H9 (cell line): ENCODE data around the gene FST. TPM values are rescaled to one million over a fixed set of nuclear protein-coding genes. Genes with fewer than 3 reads are reported as not detected.

Experiments used
- DNase-seq: peaks from one replicate; pipeline ENCODE4 v3.0.0-alpha.2; 2017
- H2AFZ ChIP-seq: one replicate; pipeline ENCODE4 v1.6.1; 2013; ENCODE audit warnings: mild to moderate bottlenecking, low read length, control low read depth, moderate library complexity
- H2AK5ac ChIP-seq: 2 replicates; pipeline ENCODE4 v1.6.1; 2013; ENCODE audit warnings: low read length, control low read depth, mixed read lengths; ENCODE audit not compliant: insufficient read length
- H2BK120ac ChIP-seq: one replicate; pipeline ENCODE4 v1.6.1; 2013; ENCODE audit warnings: low read depth, mild to moderate bottlenecking, low read length, control low read depth, inconsistent platforms; ENCODE audit not compliant: poor library complexity, severe bottlenecking
- H2BK12ac ChIP-seq: 2 replicates; pipeline ENCODE4 v1.6.1; 2013; ENCODE audit warnings: low read length, control low read depth, mixed read lengths, low read depth; ENCODE audit not compliant: insufficient read length
- H2BK15ac ChIP-seq: 2 replicates; pipeline ENCODE4 v1.6.1; 2013; ENCODE audit warnings: low read depth, low read length, control low read depth
- H2BK20ac ChIP-seq: one replicate; pipeline ENCODE4 v1.6.1; 2013; ENCODE audit warnings: low read depth, mild to moderate bottlenecking, low read length, control low read depth, inconsistent platforms; ENCODE audit not compliant: poor library complexity, severe bottlenecking
- H2BK5ac ChIP-seq: 2 replicates; pipeline ENCODE4 v1.6.1; 2013; ENCODE audit warnings: low read length, control low read depth, mixed read lengths; ENCODE audit not compliant: insufficient read length
- H3K14ac ChIP-seq: 2 replicates; pipeline ENCODE4 v1.6.1; 2013; ENCODE audit warnings: low read length, control low read depth; ENCODE audit not compliant: insufficient read depth
- H3K18ac ChIP-seq: 2 replicates; pipeline ENCODE4 v1.6.1; 2013; ENCODE audit warnings: low read depth, mild to moderate bottlenecking, mixed read lengths, low read length, control low read depth; ENCODE audit not compliant: insufficient read length
- H3K23ac ChIP-seq: 2 replicates; pipeline ENCODE4 v1.6.1; 2013; ENCODE audit warnings: low read length, control low read depth, mixed read lengths, low read depth; ENCODE audit not compliant: insufficient read length
- H3K23me2 ChIP-seq: 2 replicates; pipeline ENCODE4 v1.6.1; 2013; ENCODE audit warnings: low read depth, mild to moderate bottlenecking, mixed read lengths, low read length, control low read depth; ENCODE audit not compliant: insufficient read length, poor library complexity, severe bottlenecking
- H3K27ac ChIP-seq: 2 replicates; pipeline ENCODE4 v1.5.1; 2013; ENCODE audit warnings: low read length, control low read depth, mixed read lengths, low read depth; ENCODE audit not compliant: insufficient read length
- H3K27me3 ChIP-seq: 2 replicates; pipeline ENCODE4 v1.6.1; 2013; ENCODE audit warnings: low read length, control low read depth, inconsistent platforms; ENCODE audit not compliant: insufficient read depth
- H3K4ac ChIP-seq: 2 replicates; pipeline ENCODE4 v1.6.1; 2013; ENCODE audit warnings: low read depth, mild to moderate bottlenecking, control low read depth, inconsistent platforms, low read length, moderate library complexity
- H3K4me1 ChIP-seq: 2 replicates; pipeline ENCODE4 v1.6.1; 2013; ENCODE audit warnings: low read length, control low read depth, inconsistent platforms; ENCODE audit not compliant: insufficient read depth
- H3K4me2 ChIP-seq: 2 replicates; pipeline ENCODE4 v1.6.1; 2013; ENCODE audit warnings: low read length, control low read depth, mixed read lengths; ENCODE audit not compliant: insufficient read length, insufficient read depth
- H3K56ac ChIP-seq: 2 replicates; pipeline ENCODE4 v1.6.1; 2013; ENCODE audit warnings: low read depth, mild to moderate bottlenecking, mixed read lengths, low read length, control low read depth; ENCODE audit not compliant: insufficient read length
- H3K79me1 ChIP-seq: 2 replicates; pipeline ENCODE4 v1.6.1; 2013; ENCODE audit warnings: low read depth, mild to moderate bottlenecking, moderate library complexity, low read length, control low read depth, inconsistent platforms; ENCODE audit not compliant: insufficient read depth, poor library complexity, severe bottlenecking
- H3K79me2 ChIP-seq: 2 replicates; pipeline ENCODE4 v1.6.1; 2013; ENCODE audit warnings: low read length, control low read depth, inconsistent platforms; ENCODE audit not compliant: insufficient read depth
- H3K9ac ChIP-seq: 2 replicates; pipeline ENCODE4 v1.6.1; 2013; ENCODE audit warnings: low read length, control low read depth, mixed read lengths; ENCODE audit not compliant: insufficient read length; ENCODE audit errors: extremely low read depth
- H3K9me3 ChIP-seq: one replicate; pipeline ENCODE4 v1.6.1; 2013; ENCODE audit warnings: low read depth, low read length, inconsistent platforms; ENCODE audit not compliant: control insufficient read depth
- H3T11ph ChIP-seq: one replicate; pipeline ENCODE4 v1.6.1; 2013; ENCODE audit warnings: mild to moderate bottlenecking, low read length, control low read depth, inconsistent platforms
- H4K20me1 ChIP-seq: one replicate; pipeline ENCODE4 v1.6.1; 2013; ENCODE audit not compliant: control insufficient read depth, insufficient read length, insufficient read depth
- H4K5ac ChIP-seq: 2 replicates; pipeline ENCODE4 v1.6.1; 2013; ENCODE audit warnings: low read depth, mild to moderate bottlenecking, mixed read lengths, low read length, control low read depth; ENCODE audit not compliant: insufficient read length
- H4K8ac ChIP-seq: replicated peaks from 2 replicates; pipeline ENCODE4 v1.6.1; 2013; ENCODE audit warnings: low read length, control low read depth, mixed read lengths, low read depth; ENCODE audit not compliant: insufficient read length
- H4K91ac ChIP-seq: 2 replicates; pipeline ENCODE4 v1.6.1; 2013; ENCODE audit warnings: low read depth, mild to moderate bottlenecking, moderate library complexity, mixed read lengths, low read length, control low read depth; ENCODE audit not compliant: insufficient read length
- H3K27ac Mint-ChIP-seq, 3 experiments: 2 replicates in 2 of 3; 3 replicates in 1 of 3; pipeline ENCODE4 v1.8.0; 2020 to 2021; ENCODE audit warnings: mixed read lengths in 3 of 3, mild to moderate bottlenecking in 1 of 3, moderate library complexity in 1 of 3
- H3K27me3 Mint-ChIP-seq: 2 replicates; pipeline ENCODE4 v1.8.0; 2021; ENCODE audit warnings: low read depth, mild to moderate bottlenecking, moderate library complexity, mixed read lengths
- H3K36me3 Mint-ChIP-seq, 3 experiments: 2 replicates in 2 of 3; 3 replicates in 1 of 3; pipeline ENCODE4 v1.8.0; 2020 to 2021; ENCODE audit warnings: low read depth in 3 of 3, mixed read lengths in 3 of 3; ENCODE audit not compliant: insufficient read depth in 1 of 3
- H3K4me1 Mint-ChIP-seq, 2 experiments: 2 replicates each; pipeline ENCODE4 v1.8.0; 2020; ENCODE audit warnings: mixed read lengths in 2 of 2
- H3K4me3 Mint-ChIP-seq, 2 experiments: 2 replicates in 1 of 2; 3 replicates in 1 of 2; pipeline ENCODE4 v1.8.0; 2020 to 2021; ENCODE audit warnings: mild to moderate bottlenecking in 2 of 2, mixed read lengths in 2 of 2, moderate library complexity in 1 of 2
- H3K9me3 Mint-ChIP-seq, 2 experiments: 2 replicates in 1 of 2; 3 replicates in 1 of 2; pipeline ENCODE4 v1.8.0; 2020; ENCODE audit warnings: mild to moderate bottlenecking in 2 of 2, mixed read lengths in 2 of 2, moderate library complexity in 1 of 2
- CTCF ChIP-seq: fragments of 200-600 bp; sonication (generic); conservative IDR thresholded peaks from 3 replicates; pipeline ENCODE4 v1.8.0; 2021; ENCODE audit warnings: antibody characterized with exemption, mild to moderate bottlenecking
- WGBS: extraction: QIAGEN DNeasy Blood & Tissue Kit; methylation state at CpG from one replicate; pipeline ENCODE4 v1.1.7; 2013; ENCODE audit warnings: missing lambda C conversion rate, low lambda C conversion rate, mixed read lengths; ENCODE audit not compliant: insufficient read length; ENCODE audit errors: extremely low coverage; 5-methylcytosine and 5-hydroxymethylcytosine counted together
- total RNA-seq: library from RNA; stranded (reverse); gene quantifications from 2 replicates; pipeline ENCODE4 v1.2.1, GENCODE V29; 2021

The FST gene
- total RNA-seq, 1 experiment from 2014 or later, result 111 TPM

GRCh38 chr5:53463909-53464621, 16.4 kb upstream of the FST start:
- Mint-ChIP-seq H3K4me3 (no peak overlapping the region), H3K4me1 (peaks cover 4 to 9% of the 10 kb centered on the region in 2 experiments), H3K27ac (no peak overlapping the region), H3K9me3 (peaks cover 1 to 2% of the 10 kb centered on the region in 2 experiments; a peak in 4 of 5 replicates), H3K36me3 (peaks cover under 1 to 3% (median 1%) of the 10 kb centered on the region in 3 experiments; a peak in 5 of 7 replicates), H3K27me3 (no peaks in the 10 kb centered on the region)
- no peaks in the 10 kb centered on the region for H4K20me1 ChIP-seq
- no peaks in the 10 kb centered on the region for H3K79me1 ChIP-seq
- no peak overlapping the region for H3K4me2 ChIP-seq
- H3K9me3 ChIP-seq, result no peaks in the 10 kb centered on the region
- no peak overlapping the region for H3K9ac ChIP-seq
- no peaks in the 10 kb centered on the region for H3K79me2 ChIP-seq
- H2AK5ac ChIP-seq, result no peak overlapping the region
- no peaks in the 10 kb centered on the region for H3K23me2 ChIP-seq
- no peak overlapping the region for H2BK20ac ChIP-seq
- no peak overlapping the region for H2BK15ac ChIP-seq
- H3K27me3 ChIP-seq, result no peaks in the 10 kb centered on the region
- H3K27ac ChIP-seq, result no peak overlapping the region
- H3K14ac ChIP-seq, result no peak overlapping the region
- no peak overlapping the region for H3K23ac ChIP-seq
- no peak overlapping the region for H4K8ac ChIP-seq
- no peak overlapping the region for H4K5ac ChIP-seq
- H2AFZ ChIP-seq, result no peak overlapping the region
- H3T11ph ChIP-seq, result no peak overlapping the region
- H4K91ac ChIP-seq, result no peak overlapping the region
- H3K18ac ChIP-seq, result no peak overlapping the region
- H2BK120ac ChIP-seq, result no peak overlapping the region
- no peak overlapping the region for H3K4ac ChIP-seq
- H2BK5ac ChIP-seq, result no peak overlapping the region
- no peak for DNase-seq
- H3K56ac ChIP-seq, result no peak overlapping the region
- H3K4me1 ChIP-seq, result no peaks in the 10 kb centered on the region
- no peak overlapping the region for H2BK12ac ChIP-seq
- TF ChIP-seq CTCF, result no peak
- no CpG with 5 or more reads among the region's 2 CpGs for WGBS
